ENCODE measurements around the gene SESN1. TPM values are rescaled to one million over a fixed set of nuclear protein-coding genes. Genes with fewer than 3 reads are reported as not detected.
"Not testable (repeated sequence)": the region's sequence is repeated elsewhere in the genome, so short reads cannot be mapped to it uniquely, and the experiment has no call there.

The SESN1 gene
- total RNA-seq, result 84.1 TPM

GRCh38 chr6:109094416-109095035 lies at the start of gene SESN1:
Gene SESN1, minus strand, starts transcription at chr6:109094846. Its CDS starts 773 bp downstream, at chr6:109094073.
- Histone ChIP-seq H3K9me3 (ENCODE audit: low read depth, low read length) (no peaks in the 10 kb centered on the region), H3K4me3 (ENCODE audit: low read length) (peak within 1 kb of the TSS; percentile 63), H3K27me3 (ENCODE audit: insufficient read depth, low read length) (no peaks in the 10 kb centered on the region), H3K4me1 (ENCODE audit: insufficient read depth, low read length) (peaks cover 26% of the 10 kb centered on the region)

GRCh38 chr6:109143191-109143590 lies 48.5 kb upstream of the SESN1 start:
- H3K4me1 ChIP-seq (ENCODE audit: insufficient read depth, low read length), result no peaks in the 10 kb centered on the region

DNA sequence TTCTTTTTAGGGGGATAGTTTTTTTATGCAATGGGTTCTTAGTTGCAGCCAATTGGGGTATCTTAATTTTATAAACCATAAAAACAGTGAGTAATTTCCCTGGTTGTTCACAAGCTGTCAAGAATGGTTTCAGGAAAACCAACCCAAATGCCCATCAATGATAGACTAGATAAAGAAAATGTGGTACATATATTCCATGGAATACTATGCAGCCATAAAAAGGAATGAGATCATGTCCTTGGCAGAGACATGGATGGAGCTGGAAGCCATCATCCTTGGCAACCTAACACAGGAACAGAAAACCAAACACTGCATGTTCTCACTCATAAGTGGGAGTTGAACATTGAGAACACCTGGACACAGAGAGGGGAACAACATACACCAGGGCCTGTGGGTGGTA lies 47.4 kb upstream of the SESN1 start:
- not testable (repeated sequence) for H3K9me3 ChIP-seq (ENCODE audit: low read depth, low read length); H3K4me3 ChIP-seq (ENCODE audit: low read length); H3K27me3 ChIP-seq (ENCODE audit: insufficient read depth, low read length); H3K4me1 ChIP-seq (ENCODE audit: insufficient read depth, low read length)

More at GRCh38 chr6:109143191-109143590, 48.5 kb upstream of the SESN1 start:
- no peaks in the 10 kb centered on the region for H3K27me3 ChIP-seq (ENCODE audit: insufficient read depth, low read length)
- no peak overlapping the region for H3K4me3 ChIP-seq (ENCODE audit: low read length)
- H3K9me3 ChIP-seq (ENCODE audit: low read depth, low read length), result no peaks in the 10 kb centered on the region

GRCh38 chr6:109139109-109139508 lies 44.5 kb upstream of the SESN1 start:
- Histone ChIP-seq H3K27me3 (ENCODE audit: insufficient read depth, low read length) (no peaks in the 10 kb centered on the region), H3K4me3 (ENCODE audit: low read length) (no peak overlapping the region), H3K4me1 (ENCODE audit: insufficient read depth, low read length) (no peaks in the 10 kb centered on the region), H3K9me3 (ENCODE audit: low read depth, low read length) (no peaks in the 10 kb centered on the region)

- H3K9me3 ChIP-seq (ENCODE audit: low read depth, low read length); H3K4me1 ChIP-seq (ENCODE audit: insufficient read depth, low read length); H3K27me3 ChIP-seq (ENCODE audit: insufficient read depth, low read length): not testable (repeated sequence)
These were observed 41.9 kb upstream of the SESN1 start for GRCh38 chr6:109136530-109136929.

GRCh38 chr6:109136039-109136438 lies 41.4 kb upstream of the SESN1 start:
- not testable (repeated sequence) for H3K27me3 ChIP-seq (ENCODE audit: insufficient read depth, low read length); H3K4me3 ChIP-seq (ENCODE audit: low read length); H3K9me3 ChIP-seq (ENCODE audit: low read depth, low read length); H3K4me1 ChIP-seq (ENCODE audit: insufficient read depth, low read length)

More at GRCh38 chr6:109136530-109136929, 41.9 kb upstream of the SESN1 start:
- not testable (repeated sequence) for H3K4me3 ChIP-seq (ENCODE audit: low read length)

DNA sequence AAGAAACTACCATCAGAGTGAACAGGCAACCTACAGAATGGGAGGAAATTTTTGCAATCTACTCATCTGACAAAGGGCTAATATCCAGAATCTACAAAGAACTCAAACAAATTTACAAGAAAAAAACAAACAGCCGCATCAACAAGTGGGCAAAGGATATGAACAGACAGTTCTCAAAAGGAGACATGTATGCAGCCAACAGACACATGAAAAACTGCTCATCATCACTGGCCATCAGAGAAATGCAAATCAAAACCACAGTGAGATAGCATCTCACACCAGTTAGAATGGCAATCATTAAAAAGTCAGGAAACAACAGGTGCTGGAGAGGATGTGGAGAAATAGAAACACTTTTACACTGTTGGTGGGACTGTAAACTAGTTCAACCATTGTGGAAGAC lies 41.0 kb upstream of the SESN1 start:
- not testable (repeated sequence) for H3K4me1 ChIP-seq (ENCODE audit: insufficient read depth, low read length); H3K9me3 ChIP-seq (ENCODE audit: low read depth, low read length); H3K4me3 ChIP-seq (ENCODE audit: low read length); H3K27me3 ChIP-seq (ENCODE audit: insufficient read depth, low read length)

DNA sequence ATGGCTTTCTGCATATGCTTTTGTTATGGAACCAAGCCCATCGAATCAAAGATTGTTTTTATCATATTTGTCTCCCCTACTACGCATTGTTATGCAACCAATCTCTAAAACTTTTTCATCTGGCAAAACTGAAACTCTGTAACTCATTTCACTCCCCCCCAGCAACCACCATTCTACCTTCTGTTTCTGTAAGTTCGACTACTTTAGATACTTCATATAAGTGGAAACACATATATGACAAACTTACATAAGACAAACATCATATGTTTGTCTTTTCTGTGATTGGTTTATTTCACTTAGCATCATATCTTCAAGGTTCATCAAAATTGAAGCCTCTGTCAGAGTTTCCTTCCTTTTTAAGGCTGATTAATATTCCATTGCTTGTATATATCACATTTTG lies 35.4 kb upstream of the SESN1 start:
- H3K4me1 ChIP-seq (ENCODE audit: insufficient read depth, low read length), result no peaks in the 10 kb centered on the region

GRCh38 chr6:109125504-109125903 lies 30.9 kb upstream of the SESN1 start:
- Histone ChIP-seq H3K4me3 (ENCODE audit: low read length) (no peak overlapping the region), H3K9me3 (ENCODE audit: low read depth, low read length) (no peaks in the 10 kb centered on the region), H3K4me1 (ENCODE audit: insufficient read depth, low read length) (peaks cover 9% of the 10 kb centered on the region), H3K27me3 (ENCODE audit: insufficient read depth, low read length) (no peaks in the 10 kb centered on the region)

More for the DNA sequence above, 35.4 kb upstream of the SESN1 start:
- H3K27me3 ChIP-seq (ENCODE audit: insufficient read depth, low read length), result no peaks in the 10 kb centered on the region
- H3K4me3 ChIP-seq (ENCODE audit: low read length), result no peak overlapping the region
- H3K9me3 ChIP-seq (ENCODE audit: low read depth, low read length), result no peaks in the 10 kb centered on the region

- Histone ChIP-seq H3K9me3 (ENCODE audit: low read depth, low read length) (no peaks in the 10 kb centered on the region), H3K4me1 (ENCODE audit: insufficient read depth, low read length) (peaks cover 9% of the 10 kb centered on the region), H3K4me3 (ENCODE audit: low read length) (no peak overlapping the region), H3K27me3 (ENCODE audit: insufficient read depth, low read length) (no peaks in the 10 kb centered on the region)
These were observed 29.6 kb upstream of the SESN1 start for GRCh38 chr6:109124219-109124618.

DNA sequence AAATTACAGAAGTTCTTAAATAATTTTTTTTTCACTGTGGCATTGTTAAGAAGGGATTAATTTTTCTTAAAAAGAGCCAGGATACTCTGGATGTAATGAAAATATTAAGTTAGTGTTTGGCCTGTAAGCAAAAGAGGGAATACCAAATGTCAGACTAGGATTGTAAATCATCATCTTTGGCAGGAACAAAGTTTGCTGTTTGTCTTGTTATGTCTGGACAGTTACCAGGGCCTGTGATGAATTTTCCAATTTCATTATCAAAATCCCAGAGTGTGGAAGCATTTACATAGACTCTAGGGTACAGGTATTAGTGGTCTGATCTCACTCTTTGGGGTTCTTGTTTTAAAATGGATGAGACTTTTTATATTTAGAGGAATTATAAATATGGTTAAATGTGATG lies 26.8 kb upstream of the SESN1 start:
- Histone ChIP-seq H3K9me3 (ENCODE audit: low read depth, low read length) (no peaks in the 10 kb centered on the region), H3K4me1 (ENCODE audit: insufficient read depth, low read length) (peaks cover 20% of the 10 kb centered on the region), H3K27me3 (ENCODE audit: insufficient read depth, low read length) (no peaks in the 10 kb centered on the region), H3K4me3 (ENCODE audit: low read length) (no peak overlapping the region)

DNA sequence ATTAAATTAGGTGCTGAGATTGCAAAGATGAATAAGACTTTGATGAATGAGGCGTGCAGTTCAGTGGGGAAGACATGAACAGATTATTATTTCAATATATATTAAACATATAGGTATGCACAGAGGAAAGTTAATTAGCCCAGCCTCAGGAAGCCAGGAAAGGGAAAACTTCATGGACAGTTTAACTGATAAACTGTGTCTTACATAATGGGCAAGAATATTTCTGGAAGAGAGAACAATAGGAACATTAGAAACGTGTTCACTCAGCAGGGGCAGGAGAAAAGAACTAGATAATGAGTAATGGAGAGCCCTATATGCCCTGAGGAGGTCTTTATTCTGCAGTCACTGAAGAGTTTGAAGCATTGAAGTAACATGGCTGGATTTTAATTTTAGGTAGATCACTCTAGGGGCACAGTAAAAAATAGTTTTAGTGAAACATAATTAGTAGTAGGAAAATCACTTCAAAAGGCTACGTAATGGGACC lies 24.3 kb upstream of the SESN1 start:
- H3K4me3 ChIP-seq (ENCODE audit: low read length), result no peak overlapping the region
- no peaks in the 10 kb centered on the region for H3K9me3 ChIP-seq (ENCODE audit: low read depth, low read length)
- H3K27me3 ChIP-seq (ENCODE audit: insufficient read depth, low read length), result no peaks in the 10 kb centered on the region
- H3K4me1 ChIP-seq (ENCODE audit: insufficient read depth, low read length), result peaks cover 20% of the 10 kb centered on the region

DNA sequence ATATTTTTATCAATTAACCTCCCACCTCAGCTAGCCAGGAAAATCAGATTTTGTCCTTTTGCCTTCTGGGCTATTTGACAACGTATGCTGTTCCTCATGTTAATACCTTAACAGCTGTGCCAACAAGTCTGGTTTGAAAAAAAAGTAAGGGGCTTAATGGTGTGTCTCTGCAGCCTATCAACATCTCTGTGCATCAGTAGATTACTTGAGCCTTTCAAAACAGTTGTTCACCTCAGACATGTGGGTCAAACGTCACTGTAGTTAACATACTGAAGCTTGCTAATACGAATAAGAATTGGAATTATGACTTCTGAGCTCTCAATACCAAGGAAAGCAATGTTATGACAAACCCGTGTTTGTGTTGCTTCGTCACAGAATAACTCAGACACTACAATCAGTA lies 23.7 kb upstream of the SESN1 start:
- H3K9me3 ChIP-seq (ENCODE audit: low read depth, low read length), result no peaks in the 10 kb centered on the region
- no peak overlapping the region for H3K4me3 ChIP-seq (ENCODE audit: low read length)
- H3K27me3 ChIP-seq (ENCODE audit: insufficient read depth, low read length), result no peaks in the 10 kb centered on the region
- H3K4me1 ChIP-seq (ENCODE audit: insufficient read depth, low read length), result peaks cover 20% of the 10 kb centered on the region

GRCh38 chr6:109117346-109118035 lies 22.8 kb upstream of the SESN1 start:
- no peaks in the 10 kb centered on the region for H3K27me3 ChIP-seq (ENCODE audit: insufficient read depth, low read length)
- no peaks in the 10 kb centered on the region for H3K9me3 ChIP-seq (ENCODE audit: low read depth, low read length)
- peaks cover 20% of the 10 kb centered on the region for H3K4me1 ChIP-seq (ENCODE audit: insufficient read depth, low read length)
- no peak overlapping the region for H3K4me3 ChIP-seq (ENCODE audit: low read length)

GRCh38 chr6:109112663-109113062 lies 18.0 kb upstream of the SESN1 start:
- H3K27me3 ChIP-seq (ENCODE audit: insufficient read depth, low read length); H3K4me3 ChIP-seq (ENCODE audit: low read length); H3K4me1 ChIP-seq (ENCODE audit: insufficient read depth, low read length); H3K9me3 ChIP-seq (ENCODE audit: low read depth, low read length): not testable (repeated sequence)

- not testable (repeated sequence) for H3K27me3 ChIP-seq (ENCODE audit: insufficient read depth, low read length); H3K9me3 ChIP-seq (ENCODE audit: low read depth, low read length); H3K4me1 ChIP-seq (ENCODE audit: insufficient read depth, low read length); H3K4me3 ChIP-seq (ENCODE audit: low read length)
These were observed 15.0 kb upstream of the SESN1 start for GRCh38 chr6:109109663-109110062.

Data from mononuclear cell (primary cell).